ENCODE measurements around the gene POPDC3.

DNA sequence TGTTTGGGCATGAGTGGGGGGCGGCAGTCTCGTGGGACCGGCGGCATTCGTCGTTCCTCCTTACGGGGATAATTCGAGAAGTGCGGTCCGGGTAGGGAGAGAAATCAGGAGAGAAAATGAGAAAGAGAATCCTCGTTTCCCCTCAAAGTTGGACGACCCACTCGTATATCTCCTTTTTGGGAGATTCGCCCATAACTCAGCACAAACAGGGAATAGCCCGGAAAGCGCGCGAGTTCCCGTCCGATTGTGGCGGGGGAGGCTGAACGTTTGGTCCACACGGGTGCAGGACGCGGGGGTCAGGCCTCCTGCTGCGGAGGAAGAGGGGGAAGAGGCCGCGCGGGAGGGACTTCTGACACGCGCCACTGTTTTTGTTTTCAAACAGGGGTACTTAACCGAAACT lies 42.4 kb downstream of the POPDC3 start:
- TF ChIP-seq RARB (CRISPR knock-in tag; IDR thresholded peaks at IDR 0.05) (no peak), ZFP30 (CRISPR knock-in tag; IDR thresholded peaks at IDR 0.05) (no peak), PPARA (CRISPR knock-in tag; IDR thresholded peaks at IDR 0.05; ENCODE audit: borderline replicate concordance) (no peak), ZFP3 (CRISPR knock-in tag; IDR thresholded peaks at IDR 0.05) (no peak), CSDC2 (CRISPR knock-in tag; IDR thresholded peaks at IDR 0.05) (no peak)
- TF ChIP-seq, protein P1, sequence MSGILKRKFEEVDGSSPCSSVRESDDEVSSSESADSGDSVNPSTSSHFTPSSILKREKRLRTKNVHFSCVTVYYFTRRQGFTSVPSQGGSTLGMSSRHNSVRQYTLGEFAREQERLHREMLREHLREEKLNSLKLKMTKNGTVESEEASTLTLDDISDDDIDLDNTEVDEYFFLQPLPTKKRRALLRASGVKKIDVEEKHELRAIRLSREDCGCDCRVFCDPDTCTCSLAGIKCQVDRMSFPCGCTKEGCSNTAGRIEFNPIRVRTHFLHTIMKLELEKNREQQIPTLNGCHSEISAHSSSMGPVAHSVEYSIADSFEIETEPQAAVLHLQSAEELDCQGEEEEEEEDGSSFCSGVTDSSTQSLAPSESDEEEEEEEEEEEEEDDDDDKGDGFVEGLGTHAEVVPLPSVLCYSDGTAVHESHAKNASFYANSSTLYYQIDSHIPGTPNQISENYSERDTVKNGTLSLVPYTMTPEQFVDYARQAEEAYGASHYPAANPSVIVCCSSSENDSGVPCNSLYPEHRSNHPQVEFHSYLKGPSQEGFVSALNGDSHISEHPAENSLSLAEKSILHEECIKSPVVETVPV (CRISPR knock-in tag; IDR thresholded peaks at IDR 0.05) = no peak
- TF ChIP-seq, protein P2, sequence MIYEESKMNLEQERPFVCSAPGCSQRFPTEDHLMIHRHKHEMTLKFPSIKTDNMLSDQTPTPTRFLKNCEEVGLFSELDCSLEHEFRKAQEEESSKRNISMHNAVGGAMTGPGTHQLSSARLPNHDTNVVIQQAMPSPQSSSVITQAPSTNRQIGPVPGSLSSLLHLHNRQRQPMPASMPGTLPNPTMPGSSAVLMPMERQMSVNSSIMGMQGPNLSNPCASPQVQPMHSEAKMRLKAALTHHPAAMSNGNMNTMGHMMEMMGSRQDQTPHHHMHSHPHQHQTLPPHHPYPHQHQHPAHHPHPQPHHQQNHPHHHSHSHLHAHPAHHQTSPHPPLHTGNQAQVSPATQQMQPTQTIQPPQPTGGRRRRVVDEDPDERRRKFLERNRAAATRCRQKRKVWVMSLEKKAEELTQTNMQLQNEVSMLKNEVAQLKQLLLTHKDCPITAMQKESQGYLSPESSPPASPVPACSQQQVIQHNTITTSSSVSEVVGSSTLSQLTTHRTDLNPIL (CRISPR knock-in tag; IDR thresholded peaks at IDR 0.05; ENCODE audit: low read depth) = no peak
- TF ChIP-seq, protein P3, sequence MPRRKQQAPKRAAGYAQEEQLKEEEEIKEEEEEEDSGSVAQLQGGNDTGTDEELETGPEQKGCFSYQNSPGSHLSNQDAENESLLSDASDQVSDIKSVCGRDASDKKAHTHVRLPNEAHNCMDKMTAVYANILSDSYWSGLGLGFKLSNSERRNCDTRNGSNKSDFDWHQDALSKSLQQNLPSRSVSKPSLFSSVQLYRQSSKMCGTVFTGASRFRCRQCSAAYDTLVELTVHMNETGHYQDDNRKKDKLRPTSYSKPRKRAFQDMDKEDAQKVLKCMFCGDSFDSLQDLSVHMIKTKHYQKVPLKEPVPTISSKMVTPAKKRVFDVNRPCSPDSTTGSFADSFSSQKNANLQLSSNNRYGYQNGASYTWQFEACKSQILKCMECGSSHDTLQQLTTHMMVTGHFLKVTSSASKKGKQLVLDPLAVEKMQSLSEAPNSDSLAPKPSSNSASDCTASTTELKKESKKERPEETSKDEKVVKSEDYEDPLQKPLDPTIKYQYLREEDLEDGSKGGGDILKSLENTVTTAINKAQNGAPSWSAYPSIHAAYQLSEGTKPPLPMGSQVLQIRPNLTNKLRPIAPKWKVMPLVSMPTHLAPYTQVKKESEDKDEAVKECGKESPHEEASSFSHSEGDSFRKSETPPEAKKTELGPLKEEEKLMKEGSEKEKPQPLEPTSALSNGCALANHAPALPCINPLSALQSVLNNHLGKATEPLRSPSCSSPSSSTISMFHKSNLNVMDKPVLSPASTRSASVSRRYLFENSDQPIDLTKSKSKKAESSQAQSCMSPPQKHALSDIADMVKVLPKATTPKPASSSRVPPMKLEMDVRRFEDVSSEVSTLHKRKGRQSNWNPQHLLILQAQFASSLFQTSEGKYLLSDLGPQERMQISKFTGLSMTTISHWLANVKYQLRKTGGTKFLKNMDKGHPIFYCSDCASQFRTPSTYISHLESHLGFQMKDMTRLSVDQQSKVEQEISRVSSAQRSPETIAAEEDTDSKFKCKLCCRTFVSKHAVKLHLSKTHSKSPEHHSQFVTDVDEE (CRISPR knock-in tag; IDR thresholded peaks at IDR 0.05) = no peak
- TF ChIP-seq, protein P4, sequence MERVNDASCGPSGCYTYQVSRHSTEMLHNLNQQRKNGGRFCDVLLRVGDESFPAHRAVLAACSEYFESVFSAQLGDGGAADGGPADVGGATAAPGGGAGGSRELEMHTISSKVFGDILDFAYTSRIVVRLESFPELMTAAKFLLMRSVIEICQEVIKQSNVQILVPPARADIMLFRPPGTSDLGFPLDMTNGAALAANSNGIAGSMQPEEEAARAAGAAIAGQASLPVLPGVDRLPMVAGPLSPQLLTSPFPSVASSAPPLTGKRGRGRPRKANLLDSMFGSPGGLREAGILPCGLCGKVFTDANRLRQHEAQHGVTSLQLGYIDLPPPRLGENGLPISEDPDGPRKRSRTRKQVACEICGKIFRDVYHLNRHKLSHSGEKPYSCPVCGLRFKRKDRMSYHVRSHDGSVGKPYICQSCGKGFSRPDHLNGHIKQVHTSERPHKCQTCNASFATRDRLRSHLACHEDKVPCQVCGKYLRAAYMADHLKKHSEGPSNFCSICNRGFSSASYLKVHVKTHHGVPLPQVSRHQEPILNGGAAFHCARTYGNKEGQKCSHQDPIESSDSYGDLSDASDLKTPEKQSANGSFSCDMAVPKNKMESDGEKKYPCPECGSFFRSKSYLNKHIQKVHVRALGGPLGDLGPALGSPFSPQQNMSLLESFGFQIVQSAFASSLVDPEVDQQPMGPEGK (CRISPR knock-in tag; IDR thresholded peaks at IDR 0.05; ENCODE audit: borderline replicate concordance) = no peak
